Measurements from ENCODE around the gene BOD1L1. TPM values are rescaled to one million over a fixed set of nuclear protein-coding genes. Genes with fewer than 3 reads are reported as not detected.
A peak's percentile ranks its signal among the peaks of the same experiment; 100 is the strongest.

Gene BOD1L1
- 7.3 and 10.3 TPM in 2 replicates for total RNA-seq (2014; rRNA removed; shearing (Covaris generic))

DNA sequence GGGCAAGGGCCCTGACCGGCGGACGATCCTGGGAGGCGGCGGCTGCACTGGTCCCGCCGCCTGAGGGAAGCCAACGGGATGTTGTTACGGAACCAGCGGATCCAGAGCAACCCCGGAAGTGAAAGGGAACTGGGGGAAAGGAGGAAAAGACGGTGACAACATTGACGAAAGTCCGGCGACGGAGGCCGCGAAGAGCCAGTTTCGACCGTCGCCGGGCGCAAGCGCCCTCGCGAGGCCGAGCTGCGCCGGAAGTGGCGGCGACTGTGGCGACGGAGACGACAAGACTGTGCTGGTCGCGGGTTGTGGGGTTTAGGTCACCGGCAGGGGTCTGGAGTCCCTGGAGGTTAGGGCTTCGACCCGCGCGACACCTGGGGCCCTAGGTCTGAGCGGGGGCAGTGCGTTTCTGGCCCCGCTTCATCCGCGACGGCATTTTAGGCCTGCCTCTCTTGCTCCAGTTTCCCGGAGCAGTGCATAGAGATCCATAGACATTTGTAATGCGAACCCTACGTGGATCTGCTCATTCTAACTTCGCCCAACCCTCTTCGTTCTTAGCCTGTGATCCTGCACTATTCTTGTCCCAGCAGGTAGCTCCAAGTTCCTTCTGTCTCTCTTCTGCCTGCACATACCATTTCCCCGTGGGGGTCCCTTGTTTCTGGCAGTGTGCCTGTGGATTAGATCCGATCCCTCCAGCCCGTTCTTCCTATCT lies at the start of gene BOD1L1:
Gene BOD1L1 (minus strand): TSS at position 120 of the 706 bp plus-strand sequence. CDS start 138 bp downstream, outside the sequence.
- in situ Hi-C loops (cut with HindIII; ENCODE audit: low sequenced_read_pairs), result no loop called here
- DNase-seq (ENCODE audit: low spot score), result peak; percentile 92

DNA sequence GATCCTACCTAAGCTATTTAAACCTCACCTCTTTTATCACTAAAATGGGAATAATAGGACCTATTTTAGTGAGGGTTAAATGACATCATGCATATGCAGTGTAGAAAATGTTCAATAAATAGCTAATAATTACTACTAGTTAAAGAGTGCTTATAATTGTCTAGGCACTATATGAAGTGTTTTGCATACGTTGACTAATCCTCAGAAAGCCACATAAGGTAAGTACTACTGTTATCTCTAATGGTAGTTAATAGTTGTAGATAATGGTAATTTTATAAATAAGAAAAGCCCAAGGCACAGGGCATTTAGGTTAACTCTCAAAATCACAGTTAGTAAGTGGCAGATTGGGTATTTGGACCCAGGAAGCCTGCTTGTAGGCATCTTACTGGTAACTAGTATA lies 47.4 kb upstream of the BOD1L1 start:
- in situ Hi-C loops (cut with HindIII; ENCODE audit: low sequenced_read_pairs), result no loop called here

DNA sequence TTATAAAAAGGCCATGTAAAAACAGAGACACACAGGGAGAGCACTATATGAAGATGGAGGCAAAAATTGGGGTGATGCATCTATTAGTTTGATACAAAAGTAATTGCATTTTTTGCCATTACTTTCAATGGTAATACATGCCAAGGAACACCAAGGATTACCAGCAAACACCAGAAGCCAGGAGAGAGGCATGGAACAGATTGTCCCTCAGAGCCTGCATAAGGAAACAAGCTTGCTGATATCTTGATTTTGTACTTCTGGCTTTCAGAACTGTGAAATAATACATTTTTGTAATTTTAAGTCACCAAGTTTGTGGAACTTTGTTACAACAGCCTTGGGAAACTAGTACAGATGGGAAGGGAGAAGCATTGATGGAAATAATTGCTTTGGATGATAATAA lies 45.6 kb upstream of the BOD1L1 start:
- no peak for DNase-seq (ENCODE audit: low spot score)
- in situ Hi-C loops (cut with HindIII; ENCODE audit: low sequenced_read_pairs), result no loop called here

More for the DNA sequence above, 47.4 kb upstream of the BOD1L1 start:
- no peak for DNase-seq (ENCODE audit: low spot score)

- DNase-seq (ENCODE audit: low spot score), result no peak
- in situ Hi-C loops (cut with HindIII; ENCODE audit: low sequenced_read_pairs), result no loop called here
These were observed 43.1 kb upstream of the BOD1L1 start for GRCh38 chr4:13670456-13671160.

- in situ Hi-C loops (cut with HindIII; ENCODE audit: low sequenced_read_pairs), result no loop called here
- no peak for DNase-seq (ENCODE audit: low spot score)
These were observed 38.5 kb upstream of the BOD1L1 start for GRCh38 chr4:13665701-13666660.

DNA sequence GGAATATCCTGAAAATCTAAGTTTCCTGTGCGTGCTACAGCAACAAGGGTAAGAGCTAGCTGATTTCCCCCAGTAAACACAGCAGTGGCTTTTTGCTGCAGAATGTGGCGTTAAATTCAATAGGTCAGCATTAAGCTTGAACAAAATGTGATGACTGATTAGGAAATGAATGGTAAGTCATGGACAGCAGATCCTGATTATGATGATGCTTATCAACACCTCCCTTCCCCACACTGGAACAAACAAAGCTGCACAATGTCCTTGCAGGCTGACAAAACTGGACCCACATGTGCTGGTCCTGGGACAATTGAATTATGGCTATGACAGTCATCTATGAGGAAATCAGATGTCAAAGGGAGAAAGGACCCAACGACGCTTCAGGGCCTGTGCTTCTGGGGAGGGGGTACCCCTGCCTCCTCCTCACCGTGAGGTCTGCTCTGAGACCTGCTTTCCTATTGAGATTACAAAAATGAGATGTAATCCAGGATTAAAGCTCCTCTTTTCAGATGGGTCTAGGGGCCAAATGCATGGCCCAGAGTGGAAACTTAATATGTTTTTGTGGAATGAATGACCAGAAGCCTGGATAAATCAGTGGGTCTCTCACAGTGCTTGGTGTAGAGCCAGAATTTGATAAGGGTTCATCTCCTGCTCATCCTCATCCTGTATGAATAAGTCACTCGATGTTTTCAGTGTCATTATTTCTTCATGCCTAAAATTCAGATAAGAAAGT lies 32.0 kb upstream of the BOD1L1 start:
- in situ Hi-C loops (cut with HindIII; ENCODE audit: low sequenced_read_pairs), result no loop called here

GRCh38 chr4:13656569-13657405 lies 29.3 kb upstream of the BOD1L1 start:
- in situ Hi-C loops (cut with HindIII; ENCODE audit: low sequenced_read_pairs), result no loop called here

More for the DNA sequence above, 32.0 kb upstream of the BOD1L1 start:
- no peak for DNase-seq (ENCODE audit: low spot score)

GRCh38 chr4:13654162-13654797 lies 26.8 kb upstream of the BOD1L1 start:
- peak; percentile 77 for DNase-seq (ENCODE audit: low spot score)
- in situ Hi-C loops (cut with HindIII; ENCODE audit: low sequenced_read_pairs), result no loop called here

More at GRCh38 chr4:13656569-13657405, 29.3 kb upstream of the BOD1L1 start:
- DNase-seq (ENCODE audit: low spot score), result peak; percentile 67

DNA sequence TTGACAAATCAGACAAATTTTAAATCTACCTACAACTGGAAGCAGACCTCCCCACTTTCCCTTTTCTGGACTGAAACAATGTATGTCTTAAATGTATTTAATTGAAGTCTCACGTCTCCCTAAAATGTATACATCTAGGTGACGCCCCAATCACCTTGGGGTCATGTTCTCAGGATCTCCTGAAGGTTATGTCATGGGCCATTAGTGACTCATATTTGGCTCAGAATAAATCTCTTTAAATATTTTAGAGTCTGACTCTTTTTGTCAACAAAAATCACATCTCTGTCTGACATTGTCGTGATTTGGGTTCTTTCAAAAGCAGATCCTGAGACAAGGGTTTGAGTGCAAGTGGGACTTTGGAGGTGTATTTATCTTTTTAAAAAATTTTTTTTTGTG lies 26.2 kb upstream of the BOD1L1 start:
- no peak for DNase-seq (ENCODE audit: low spot score)
- in situ Hi-C loops (cut with HindIII; ENCODE audit: low sequenced_read_pairs), result no loop called here

- no peak for DNase-seq (ENCODE audit: low spot score)
- in situ Hi-C loops (cut with HindIII; ENCODE audit: low sequenced_read_pairs), result no loop called here
These were observed 19.5 kb upstream of the BOD1L1 start for GRCh38 chr4:13647031-13647430.

DNA sequence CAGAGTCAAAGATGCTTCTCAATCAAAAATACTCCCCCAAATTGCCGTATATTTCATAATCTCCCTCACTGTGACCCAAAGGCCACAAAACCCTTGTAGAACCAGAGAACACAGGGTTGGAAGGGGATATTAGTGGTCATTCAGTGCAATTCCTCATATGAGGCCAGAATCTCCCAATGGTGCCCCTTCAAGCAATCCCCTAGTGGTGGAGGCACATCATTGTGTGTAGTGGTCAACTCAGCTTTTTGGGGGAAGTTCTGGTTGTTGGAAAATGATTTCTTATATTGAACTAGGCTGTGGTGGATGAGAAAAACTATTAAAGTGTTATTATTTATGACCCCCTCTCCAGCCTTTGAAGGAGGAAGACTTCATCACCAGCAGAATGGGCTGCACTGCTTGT lies 17.6 kb upstream of the BOD1L1 start:
- in situ Hi-C loops (cut with HindIII; ENCODE audit: low sequenced_read_pairs), result no loop called here
- no peak for DNase-seq (ENCODE audit: low spot score)

DNA sequence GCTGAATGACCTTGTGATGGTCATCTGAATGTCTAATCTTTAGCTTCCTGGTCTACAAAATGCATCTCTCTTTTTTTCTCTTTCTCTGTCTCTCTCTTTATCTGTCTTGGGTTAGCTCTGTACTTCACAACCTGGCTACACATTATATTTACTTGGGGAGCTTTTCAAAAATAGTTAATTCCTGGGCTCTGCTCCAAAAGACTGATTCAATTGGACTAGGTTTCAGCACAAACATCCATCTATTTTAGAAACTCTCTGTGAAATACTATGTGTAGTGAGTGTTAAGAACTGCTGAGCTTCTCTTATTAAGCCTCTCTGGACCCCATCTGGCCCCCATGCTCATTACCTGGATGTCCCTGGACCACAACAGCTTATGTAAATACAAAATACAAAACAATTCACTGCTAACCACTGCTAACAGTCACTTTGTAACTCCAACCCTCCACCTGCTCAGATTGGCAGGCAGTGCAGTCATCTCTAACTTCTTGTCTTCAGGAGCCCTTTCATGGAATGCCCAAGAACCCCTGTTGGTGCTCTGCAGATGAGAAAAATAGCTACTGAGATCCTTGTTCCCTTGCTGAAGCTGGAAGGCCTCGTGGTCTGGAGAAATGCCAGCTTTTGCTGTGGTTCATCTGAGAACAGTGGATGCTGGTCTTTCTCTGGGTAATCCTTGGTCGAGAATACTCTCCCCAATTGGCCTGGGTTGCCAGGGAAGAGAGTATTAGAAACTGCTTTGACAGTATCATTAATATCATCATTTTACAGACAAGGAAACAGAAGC lies 14.8 kb upstream of the BOD1L1 start:
- peak; percentile 6 for DNase-seq (ENCODE audit: low spot score)
- in situ Hi-C loops (cut with HindIII; ENCODE audit: low sequenced_read_pairs), result no loop called here

- DNase-seq (ENCODE audit: low spot score), result no peak
- in situ Hi-C loops (cut with HindIII; ENCODE audit: low sequenced_read_pairs), result no loop called here
These were observed 13.6 kb upstream of the BOD1L1 start for GRCh38 chr4:13641084-13641483.

- in situ Hi-C loops (cut with HindIII; ENCODE audit: low sequenced_read_pairs), result no loop called here
- DNase-seq (ENCODE audit: low spot score), result no peak
These were observed 12.8 kb upstream of the BOD1L1 start for GRCh38 chr4:13640149-13640940.

GRCh38 chr4:13635286-13635799 lies 7.8 kb upstream of the BOD1L1 start:
- in situ Hi-C loops (cut with HindIII; ENCODE audit: low sequenced_read_pairs), result no loop called here
- DNase-seq (ENCODE audit: low spot score), result no peak

GRCh38 chr4:13633671-13634070 lies 6.1 kb upstream of the BOD1L1 start:
- DNase-seq (ENCODE audit: low spot score), result no peak
- in situ Hi-C loops (cut with HindIII; ENCODE audit: low sequenced_read_pairs), result no loop called here

Measured in G401 (cell line).